ENCODE measurements around the gene TOX3.

TOX3 gene

GRCh38 chr16:52407778-52408177 is 139.2 kb downstream of the TOX3 start:
- Histone ChIP-seq H3K27ac (no peak overlapping the region), H3K4me3 (no peak overlapping the region)
- TF ChIP-seq, protein P1, sequence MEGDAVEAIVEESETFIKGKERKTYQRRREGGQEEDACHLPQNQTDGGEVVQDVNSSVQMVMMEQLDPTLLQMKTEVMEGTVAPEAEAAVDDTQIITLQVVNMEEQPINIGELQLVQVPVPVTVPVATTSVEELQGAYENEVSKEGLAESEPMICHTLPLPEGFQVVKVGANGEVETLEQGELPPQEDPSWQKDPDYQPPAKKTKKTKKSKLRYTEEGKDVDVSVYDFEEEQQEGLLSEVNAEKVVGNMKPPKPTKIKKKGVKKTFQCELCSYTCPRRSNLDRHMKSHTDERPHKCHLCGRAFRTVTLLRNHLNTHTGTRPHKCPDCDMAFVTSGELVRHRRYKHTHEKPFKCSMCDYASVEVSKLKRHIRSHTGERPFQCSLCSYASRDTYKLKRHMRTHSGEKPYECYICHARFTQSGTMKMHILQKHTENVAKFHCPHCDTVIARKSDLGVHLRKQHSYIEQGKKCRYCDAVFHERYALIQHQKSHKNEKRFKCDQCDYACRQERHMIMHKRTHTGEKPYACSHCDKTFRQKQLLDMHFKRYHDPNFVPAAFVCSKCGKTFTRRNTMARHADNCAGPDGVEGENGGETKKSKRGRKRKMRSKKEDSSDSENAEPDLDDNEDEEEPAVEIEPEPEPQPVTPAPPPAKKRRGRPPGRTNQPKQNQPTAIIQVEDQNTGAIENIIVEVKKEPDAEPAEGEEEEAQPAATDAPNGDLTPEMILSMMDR (IDR thresholded peaks at IDR 0.05), result no peak
- no peak for DNase-seq (ENCODE audit: low spot score)

DNA sequence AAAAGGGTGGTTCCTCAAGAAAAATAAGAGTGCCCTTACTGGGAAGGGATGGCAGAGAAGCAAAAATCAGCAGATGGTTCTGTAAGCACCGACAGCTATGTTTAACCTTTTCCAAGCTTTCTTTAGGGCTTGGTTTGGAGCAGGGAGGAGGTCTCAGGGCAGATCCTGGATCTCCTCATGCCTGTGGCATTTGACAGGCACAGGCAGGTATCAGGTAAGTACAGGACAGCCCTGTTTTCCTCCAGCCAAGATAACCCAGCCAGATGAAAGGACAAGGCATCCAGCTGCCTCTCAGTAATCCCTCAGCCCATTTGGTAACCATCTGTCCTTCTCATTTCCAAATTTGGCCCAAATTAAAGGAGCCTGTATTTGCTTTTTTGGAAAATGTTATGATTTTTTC is 141.5 kb downstream of the TOX3 start:
- DNase-seq (ENCODE audit: low spot score), result no peak
- H3K27ac ChIP-seq, result no peak overlapping the region
- no peak overlapping the region for H3K4me3 ChIP-seq
- TF ChIP-seq, protein P1 (IDR thresholded peaks at IDR 0.05), result no peak

GRCh38 chr16:52404546-52404945 is 142.4 kb downstream of the TOX3 start:
- Histone ChIP-seq H3K27ac (no peak overlapping the region), H3K4me3 (no peak overlapping the region)
- TF ChIP-seq, protein P1 (IDR thresholded peaks at IDR 0.05), result no peak
- no peak for DNase-seq (ENCODE audit: low spot score)

- DNase-seq (ENCODE audit: low spot score), result no peak
- no peak overlapping the region for H3K27ac ChIP-seq
- TF ChIP-seq, protein P1 (IDR thresholded peaks at IDR 0.05), result no peak
- no peak overlapping the region for H3K4me3 ChIP-seq
Measured at GRCh38 chr16:52399116-52399515, 147.8 kb downstream of the TOX3 start.

DNA sequence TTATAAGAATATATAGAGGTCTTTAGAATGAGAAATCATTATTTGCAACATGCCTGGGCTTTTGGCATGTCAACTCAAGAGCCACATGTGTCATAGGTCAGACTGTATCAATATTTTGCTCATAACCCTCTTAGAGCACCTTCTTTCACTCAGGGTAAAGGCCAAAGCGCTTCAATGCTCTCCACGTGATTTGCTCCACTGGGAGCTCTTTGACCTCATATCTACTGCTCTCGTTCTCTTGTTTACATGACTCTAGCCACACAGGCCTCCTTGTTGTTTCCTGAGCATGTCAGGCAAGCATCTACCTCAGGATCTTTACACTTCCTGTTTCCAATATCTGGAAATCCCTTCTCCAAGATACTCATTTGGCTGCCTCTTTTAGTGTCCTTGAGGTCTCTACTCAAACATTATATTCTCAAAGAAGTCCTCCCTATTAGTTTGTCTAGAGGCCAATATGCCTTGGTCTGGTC is 148.4 kb downstream of the TOX3 start:
- H3K27ac ChIP-seq, result no peak overlapping the region

GRCh38 chr16:52398021-52398420 is 148.9 kb downstream of the TOX3 start:
- no peak overlapping the region for H3K27ac ChIP-seq
- TF ChIP-seq, protein P1 (IDR thresholded peaks at IDR 0.05), result no peak
- DNase-seq (ENCODE audit: low spot score), result no peak
- no peak overlapping the region for H3K4me3 ChIP-seq

More for the DNA sequence above, 148.4 kb downstream of the TOX3 start:
- DNase-seq (ENCODE audit: low spot score), result no peak
- TF ChIP-seq, protein P1 (IDR thresholded peaks at IDR 0.05), result no peak
- no peak overlapping the region for H3K4me3 ChIP-seq

DNA sequence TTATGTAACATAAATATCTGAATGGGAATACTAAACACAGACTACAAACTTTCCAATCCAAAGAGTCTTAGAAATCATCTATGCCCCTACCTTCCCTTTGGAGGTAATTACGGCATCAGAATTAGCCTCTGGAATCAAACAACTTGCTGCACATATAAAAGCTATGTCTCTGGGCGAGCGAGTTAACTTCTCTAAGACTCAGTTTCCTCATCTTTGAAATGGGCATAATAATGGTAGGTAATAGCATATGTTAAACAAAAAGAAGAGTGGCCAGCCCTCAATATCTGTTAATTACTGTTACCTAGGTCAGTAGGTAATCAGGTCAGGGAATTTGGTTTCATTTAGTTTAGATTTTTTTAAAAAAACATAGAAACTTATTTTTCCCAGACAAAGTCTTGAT is 153.5 kb downstream of the TOX3 start:
- Histone ChIP-seq H3K4me3 (no peak overlapping the region), H3K27ac (no peak overlapping the region)
- TF ChIP-seq, protein P1 (IDR thresholded peaks at IDR 0.05), result no peak
- no peak for DNase-seq (ENCODE audit: low spot score)

All from coronary artery (tissue), 2 donors.